ENCODE measurements around the gene FEZF1.

The FEZF1 gene

DNA sequence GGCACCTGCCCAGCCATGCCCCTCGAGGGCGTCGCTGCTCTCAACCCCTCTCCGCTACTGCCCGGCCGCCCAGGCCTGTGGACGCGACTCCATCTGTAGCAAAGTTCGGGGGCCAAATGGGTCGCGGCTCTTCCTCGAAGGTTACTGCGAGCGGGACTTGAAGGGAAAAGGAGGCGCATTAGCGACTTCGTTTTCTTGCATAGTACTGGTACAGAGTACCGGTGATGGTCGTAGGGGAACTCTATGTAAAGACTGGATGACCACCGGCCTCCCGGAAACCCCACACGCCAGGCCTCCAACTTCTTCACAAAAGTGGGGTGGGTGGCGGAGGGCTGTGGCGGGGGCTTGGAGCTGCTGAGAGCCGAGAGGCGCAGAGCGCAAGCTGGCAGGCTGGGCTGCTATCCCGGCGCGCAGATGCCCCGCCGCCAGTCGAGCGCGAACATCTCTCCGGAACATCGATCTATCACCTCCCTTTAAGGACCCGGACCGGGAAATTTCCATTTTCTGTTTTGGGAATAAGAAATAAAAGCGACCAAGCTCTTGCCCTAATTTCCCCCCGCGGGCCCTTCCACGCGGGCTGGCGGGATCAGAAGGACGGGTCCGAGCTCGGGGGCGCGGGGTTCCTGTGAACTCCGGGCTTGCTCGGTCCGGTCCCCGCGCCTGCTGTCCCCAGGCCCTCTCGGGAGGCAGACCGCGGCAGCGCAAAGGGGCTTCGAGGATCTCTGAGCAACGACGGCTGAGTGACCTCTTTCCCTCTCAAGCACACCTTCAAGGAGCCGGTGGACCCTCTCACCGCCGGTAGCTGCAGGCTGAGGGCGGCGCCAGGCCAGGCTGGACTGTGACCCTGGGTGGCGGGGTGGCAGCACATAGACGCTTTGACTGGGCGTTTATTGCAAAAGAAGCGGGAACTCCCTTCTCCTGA lies 12.2 kb upstream of the FEZF1 start:
- in situ Hi-C loops (cut with HindIII; ENCODE audit: low pct_ligation_motif_present, low sequenced_read_pairs), result no loop called here
- DNase-seq, result no peak
- peaks cover 64% of the 10 kb centered on the region for H3K27me3 ChIP-seq (replicated peaks)
- TF ChIP-seq, protein P1, sequence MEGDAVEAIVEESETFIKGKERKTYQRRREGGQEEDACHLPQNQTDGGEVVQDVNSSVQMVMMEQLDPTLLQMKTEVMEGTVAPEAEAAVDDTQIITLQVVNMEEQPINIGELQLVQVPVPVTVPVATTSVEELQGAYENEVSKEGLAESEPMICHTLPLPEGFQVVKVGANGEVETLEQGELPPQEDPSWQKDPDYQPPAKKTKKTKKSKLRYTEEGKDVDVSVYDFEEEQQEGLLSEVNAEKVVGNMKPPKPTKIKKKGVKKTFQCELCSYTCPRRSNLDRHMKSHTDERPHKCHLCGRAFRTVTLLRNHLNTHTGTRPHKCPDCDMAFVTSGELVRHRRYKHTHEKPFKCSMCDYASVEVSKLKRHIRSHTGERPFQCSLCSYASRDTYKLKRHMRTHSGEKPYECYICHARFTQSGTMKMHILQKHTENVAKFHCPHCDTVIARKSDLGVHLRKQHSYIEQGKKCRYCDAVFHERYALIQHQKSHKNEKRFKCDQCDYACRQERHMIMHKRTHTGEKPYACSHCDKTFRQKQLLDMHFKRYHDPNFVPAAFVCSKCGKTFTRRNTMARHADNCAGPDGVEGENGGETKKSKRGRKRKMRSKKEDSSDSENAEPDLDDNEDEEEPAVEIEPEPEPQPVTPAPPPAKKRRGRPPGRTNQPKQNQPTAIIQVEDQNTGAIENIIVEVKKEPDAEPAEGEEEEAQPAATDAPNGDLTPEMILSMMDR (IDR thresholded peaks at IDR 0.05; ENCODE audit: low read depth, low read length, missing control alignments), result no peak
- no peak overlapping the region for H3K27ac ChIP-seq
- no peak overlapping the region for H3K4me3 ChIP-seq (ENCODE audit: low read depth, low read length)
- H3K36me3 ChIP-seq (replicated peaks), result no peaks in the 10 kb centered on the region

DNA sequence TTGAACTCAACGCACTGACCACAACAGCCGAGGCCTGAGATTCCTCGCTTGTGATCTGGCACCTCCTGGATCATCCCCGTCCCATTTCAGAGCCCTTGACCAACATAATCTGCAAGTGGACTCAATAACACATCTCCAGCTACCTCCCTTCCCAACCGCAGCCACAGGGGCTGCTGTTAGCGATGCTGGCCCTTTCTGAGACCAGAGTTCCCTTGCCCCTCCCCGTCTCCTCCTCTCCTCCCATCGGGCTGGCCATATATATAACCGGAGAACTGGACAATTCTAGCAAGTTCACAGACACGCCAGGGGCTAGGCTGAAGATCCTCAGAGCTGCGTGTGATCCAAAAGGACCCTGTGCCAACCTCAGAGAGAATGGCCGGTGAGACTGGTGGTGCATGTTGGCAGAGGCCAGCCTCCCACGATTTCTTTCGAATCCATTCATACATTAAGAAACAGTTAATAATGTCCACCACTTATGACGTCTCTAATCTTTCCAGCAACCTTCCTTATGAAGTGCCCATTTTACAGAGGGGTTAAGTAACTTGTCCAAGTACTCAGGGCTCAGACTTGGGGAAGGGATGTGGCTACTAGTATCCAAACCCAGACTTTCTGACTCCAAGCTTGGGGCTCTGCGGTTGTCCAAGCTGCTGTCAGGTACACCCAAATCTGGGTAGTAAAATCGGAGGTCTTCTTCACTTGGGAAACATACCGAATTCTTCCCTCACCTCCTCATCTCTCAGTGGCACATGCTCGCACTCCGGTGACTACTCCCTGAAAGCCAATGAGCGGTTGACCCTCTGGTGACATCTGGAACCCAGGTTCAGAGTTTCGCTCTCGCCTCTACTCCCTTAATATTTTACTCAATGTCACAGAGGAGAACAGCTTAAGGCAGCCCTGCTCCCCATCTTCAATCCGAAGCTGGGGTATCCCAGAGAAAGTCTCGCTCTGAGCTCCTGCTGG lies 11.2 kb upstream of the FEZF1 start:
- Histone ChIP-seq H3K36me3 (replicated peaks) (no peaks in the 10 kb centered on the region), H3K27me3 (replicated peaks) (peaks cover 73% of the 10 kb centered on the region), H3K27ac (no peak overlapping the region), H3K4me3 (ENCODE audit: low read depth, low read length) (no peak overlapping the region)
- in situ Hi-C loops (cut with HindIII; ENCODE audit: low pct_ligation_motif_present, low sequenced_read_pairs), result no loop called here
- DNase-seq, result no peak
- TF ChIP-seq, protein P1 (IDR thresholded peaks at IDR 0.05; ENCODE audit: low read depth, low read length, missing control alignments), result no peak

GRCh38 chr7:122314284-122314683 lies 9.7 kb upstream of the FEZF1 start:
- no peak for DNase-seq
- Histone ChIP-seq H3K36me3 (replicated peaks) (no peaks in the 10 kb centered on the region), H3K27ac (no peak overlapping the region), H3K27me3 (replicated peaks) (peaks cover 88% of the 10 kb centered on the region), H3K4me3 (ENCODE audit: low read depth, low read length) (no peak overlapping the region)
- in situ Hi-C loops (cut with HindIII; ENCODE audit: low pct_ligation_motif_present, low sequenced_read_pairs), result no loop called here
- TF ChIP-seq, protein P1 (IDR thresholded peaks at IDR 0.05; ENCODE audit: low read depth, low read length, missing control alignments), result no peak

DNA sequence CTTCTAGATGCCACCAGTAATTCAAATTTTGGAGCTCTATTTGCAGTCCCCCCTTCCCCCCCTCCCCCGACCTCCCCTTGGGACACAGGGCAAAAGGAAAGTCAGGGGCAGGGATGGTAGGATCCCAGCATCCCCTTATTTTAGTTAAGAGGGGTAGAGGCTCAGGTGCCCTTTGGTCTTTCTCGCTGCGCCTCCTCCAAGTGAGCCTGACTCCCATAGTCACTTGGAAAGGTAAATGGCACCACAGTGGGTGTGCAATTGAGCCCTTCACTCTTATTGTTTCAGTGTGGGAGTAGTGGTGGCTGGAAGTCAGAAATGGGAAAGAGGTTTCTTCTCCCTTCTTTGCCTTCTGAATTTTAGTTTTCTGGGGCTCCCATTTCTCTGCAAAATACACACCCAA lies 8.2 kb upstream of the FEZF1 start:
- no peak overlapping the region for H3K4me3 ChIP-seq (ENCODE audit: low read depth, low read length)
- H3K27ac ChIP-seq, result no peak overlapping the region
- peaks cover 94% of the 10 kb centered on the region for H3K27me3 ChIP-seq (replicated peaks)
- TF ChIP-seq, protein P1 (IDR thresholded peaks at IDR 0.05; ENCODE audit: low read depth, low read length, missing control alignments), result no peak
- no peaks in the 10 kb centered on the region for H3K36me3 ChIP-seq (replicated peaks)
- in situ Hi-C loops (cut with HindIII; ENCODE audit: low pct_ligation_motif_present, low sequenced_read_pairs), result no loop called here
- no peak for DNase-seq

DNA sequence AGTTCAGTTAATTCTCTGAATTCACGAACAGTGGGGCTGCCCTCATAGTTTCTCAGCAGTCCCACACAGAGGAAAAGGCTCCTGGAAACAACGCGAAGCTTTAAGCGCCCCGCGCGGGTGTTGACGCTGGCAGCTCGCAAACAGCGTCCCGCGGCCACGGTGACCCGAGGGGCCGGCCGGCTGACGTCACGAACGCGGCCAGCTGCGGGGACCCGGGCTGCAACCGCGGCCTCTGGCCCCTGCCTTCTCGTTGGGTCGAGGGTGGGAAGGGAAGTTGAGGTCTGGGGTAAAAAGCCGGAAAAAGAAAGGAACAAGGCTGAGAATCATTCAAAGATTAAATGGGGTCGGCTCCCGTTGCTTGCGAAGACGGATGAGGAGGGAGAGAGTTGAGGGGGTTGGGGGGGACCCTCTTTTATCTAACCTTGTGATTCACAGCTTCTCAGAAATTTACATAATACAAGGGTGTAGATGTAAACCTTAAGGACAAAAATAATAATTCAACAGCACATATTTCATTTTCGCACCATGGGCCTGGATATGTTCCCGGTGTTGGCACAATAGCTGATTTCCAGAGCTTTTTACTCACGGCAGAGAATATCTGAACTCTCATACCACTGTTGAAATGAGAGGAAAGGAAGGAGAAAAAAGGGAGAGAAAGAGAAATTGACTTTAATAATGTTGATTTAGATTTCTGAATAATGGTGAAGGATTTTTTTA lies 7.3 kb upstream of the FEZF1 start:
- TF ChIP-seq, protein P1 (IDR thresholded peaks at IDR 0.05; ENCODE audit: low read depth, low read length, missing control alignments), result no peak
- no peak for DNase-seq
- H3K4me3 ChIP-seq (ENCODE audit: low read depth, low read length), result no peak overlapping the region
- in situ Hi-C loops (cut with HindIII; ENCODE audit: low pct_ligation_motif_present, low sequenced_read_pairs), result no loop called here
- no peak overlapping the region for H3K27ac ChIP-seq
- peaks cover 94% of the 10 kb centered on the region for H3K27me3 ChIP-seq (replicated peaks)
- H3K36me3 ChIP-seq (replicated peaks), result no peaks in the 10 kb centered on the region
